ENCODE measurements around the gene ZNF639.

DNA sequence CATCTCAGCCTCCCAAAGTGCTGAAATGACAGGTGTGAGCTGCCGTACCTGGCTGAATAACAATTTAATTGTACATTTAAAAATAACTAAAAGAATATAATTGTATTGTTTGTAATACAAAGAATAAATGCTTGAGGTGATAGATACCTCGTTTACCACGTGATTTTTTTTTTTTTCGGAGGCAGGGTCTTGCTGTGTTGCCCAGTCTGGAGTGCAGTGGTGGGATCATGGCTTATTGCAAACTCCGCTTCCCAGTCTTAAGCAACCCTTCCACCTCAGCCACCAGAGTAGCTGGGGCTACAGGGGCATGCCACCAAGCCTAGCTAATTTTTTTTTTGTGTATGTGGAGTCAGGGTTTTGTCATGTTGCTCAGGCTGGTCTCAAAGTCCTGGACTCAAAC lies 40.5 kb downstream of the ZNF639 start:
- TF ChIP-seq, protein P1, sequence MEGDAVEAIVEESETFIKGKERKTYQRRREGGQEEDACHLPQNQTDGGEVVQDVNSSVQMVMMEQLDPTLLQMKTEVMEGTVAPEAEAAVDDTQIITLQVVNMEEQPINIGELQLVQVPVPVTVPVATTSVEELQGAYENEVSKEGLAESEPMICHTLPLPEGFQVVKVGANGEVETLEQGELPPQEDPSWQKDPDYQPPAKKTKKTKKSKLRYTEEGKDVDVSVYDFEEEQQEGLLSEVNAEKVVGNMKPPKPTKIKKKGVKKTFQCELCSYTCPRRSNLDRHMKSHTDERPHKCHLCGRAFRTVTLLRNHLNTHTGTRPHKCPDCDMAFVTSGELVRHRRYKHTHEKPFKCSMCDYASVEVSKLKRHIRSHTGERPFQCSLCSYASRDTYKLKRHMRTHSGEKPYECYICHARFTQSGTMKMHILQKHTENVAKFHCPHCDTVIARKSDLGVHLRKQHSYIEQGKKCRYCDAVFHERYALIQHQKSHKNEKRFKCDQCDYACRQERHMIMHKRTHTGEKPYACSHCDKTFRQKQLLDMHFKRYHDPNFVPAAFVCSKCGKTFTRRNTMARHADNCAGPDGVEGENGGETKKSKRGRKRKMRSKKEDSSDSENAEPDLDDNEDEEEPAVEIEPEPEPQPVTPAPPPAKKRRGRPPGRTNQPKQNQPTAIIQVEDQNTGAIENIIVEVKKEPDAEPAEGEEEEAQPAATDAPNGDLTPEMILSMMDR (IDR thresholded peaks at IDR 0.05) = no peak
- TF ChIP-seq POLR2A (IDR thresholded peaks at IDR 0.05) = no peak
